PC-9 (cell line): ENCODE data around the gene INHBE. TPM values are rescaled to one million over a fixed set of nuclear protein-coding genes. Genes with fewer than 3 reads are reported as not detected.

Source experiments
- BruUV-seq: library from RNA; stranded (reverse); fragments of 400-500 nt; replicated peaks from 2 replicates; lab custom pipeline; 2021; lab: Mats Ljungman, UMichigan
- CTCF ChIA-PET: fragments of 300-600 bp; sonication (Branson Sonifier 250); formaldehyde crosslinking; loops from one replicate; lab custom pipeline; 2022; ENCODE audit warnings: antibody characterized with exemption; lab: Charles Lee
- POLR2A ChIA-PET: fragments of 300-600 bp; sonication (Branson Sonifier 250); formaldehyde crosslinking; loops from one replicate; lab custom pipeline; 2022; ENCODE audit warnings: antibody characterized with exemption; ENCODE audit not compliant: unreplicated experiment; lab: Charles Lee
- DNase-seq, 2 experiments: peaks; one replicate each; pipeline versions ENCODE4 v3.0.0 to v3.0.0-alpha.2; 2015 to 2022; ENCODE audit warnings: mixed read lengths in 1 of 2
- H2AFZ ChIP-seq: fragments of 200-600 bp; sonication (generic); 2 replicates; pipeline ENCODE4 v1.8.1; 2017; ENCODE audit warnings: antibody characterized with exemption
- H3F3A ChIP-seq: fragments of 200-600 bp; sonication (generic); 2 replicates; pipeline ENCODE4 v1.8.1; 2017; ENCODE audit warnings: antibody characterized with exemption, mild to moderate bottlenecking, low read depth; ENCODE audit not compliant: insufficient read depth
- H3K27ac ChIP-seq: fragments of 200-600 bp; sonication (generic); 2 replicates; pipeline ENCODE4 v1.6.1; 2016; ENCODE audit warnings: mixed run types
- H3K27me3 ChIP-seq: fragments of 200-600 bp; sonication (generic); 2 replicates; pipeline ENCODE4 v1.6.1; 2016; ENCODE audit warnings: low read depth, mixed run types; ENCODE audit not compliant: insufficient read depth
- H3K36me3 ChIP-seq: fragments of 200-600 bp; sonication (generic); 2 replicates; pipeline ENCODE4 v1.6.1; 2016; ENCODE audit warnings: low read depth, mixed run types
- H3K4me1 ChIP-seq: fragments of 200-600 bp; sonication (generic); replicated peaks from 2 replicates; pipeline ENCODE4 v1.6.1; 2016; ENCODE audit warnings: mixed run types; ENCODE audit not compliant: insufficient read depth
- H3K4me2 ChIP-seq: fragments of 200-600 bp; sonication (generic); 2 replicates; pipeline ENCODE4 v1.6.1; 2017; ENCODE audit warnings: mixed run types
- H3K4me3 ChIP-seq: fragments of 200-600 bp; sonication (generic); 2 replicates; pipeline ENCODE4 v1.6.1; 2016; ENCODE audit warnings: mixed run types
- H3K79me2 ChIP-seq: fragments of 200-600 bp; sonication (generic); 2 replicates; pipeline ENCODE4 v1.6.1; 2017; ENCODE audit warnings: low read depth, mixed run types
- H3K9me2 ChIP-seq: fragments of 200-600 bp; sonication (generic); 2 replicates; pipeline ENCODE4 v1.8.1; 2017; ENCODE audit warnings: mild to moderate bottlenecking; ENCODE audit not compliant: insufficient read depth
- H3K9me3 ChIP-seq: fragments of 200-600 bp; sonication (generic); 2 replicates; pipeline ENCODE4 v1.8.1; 2016; ENCODE audit warnings: low read depth; ENCODE audit not compliant: insufficient read depth
- H4K20me1 ChIP-seq: fragments of 200-600 bp; sonication (generic); 2 replicates; pipeline ENCODE4 v1.8.1; 2017; ENCODE audit not compliant: insufficient read depth
- CTCF ChIP-seq: fragments of 200-600 bp; sonication (generic); conservative IDR thresholded peaks from 2 replicates; pipeline ENCODE4 v1.6.1; 2017; ENCODE audit warnings: mixed run types, antibody characterized with exemption, mild to moderate bottlenecking, moderate library complexity
- EZH2 ChIP-seq: fragments of 200-600 bp; sonication (generic); IDR thresholded peaks from 2 replicates; pipeline ENCODE4 v1.8.0; 2017; ENCODE audit warnings: antibody characterized with exemption, low read depth
- intact Hi-C: fragments of 100-400 bp; cut with micrococcal nuclease; formaldehyde crosslinking; loops from one replicate; pipeline ENCODE4 v1.10.0; 2022; ENCODE audit not compliant: unreplicated experiment
- total RNA-seq: library from RNA; stranded (reverse); gene quantifications from 2 replicates; pipeline ENCODE4 v1.2.3, GENCODE V29; 2021

INHBE gene
- total RNA-seq, 1 experiment from 2014 or later: 0.90 TPM

DNA sequence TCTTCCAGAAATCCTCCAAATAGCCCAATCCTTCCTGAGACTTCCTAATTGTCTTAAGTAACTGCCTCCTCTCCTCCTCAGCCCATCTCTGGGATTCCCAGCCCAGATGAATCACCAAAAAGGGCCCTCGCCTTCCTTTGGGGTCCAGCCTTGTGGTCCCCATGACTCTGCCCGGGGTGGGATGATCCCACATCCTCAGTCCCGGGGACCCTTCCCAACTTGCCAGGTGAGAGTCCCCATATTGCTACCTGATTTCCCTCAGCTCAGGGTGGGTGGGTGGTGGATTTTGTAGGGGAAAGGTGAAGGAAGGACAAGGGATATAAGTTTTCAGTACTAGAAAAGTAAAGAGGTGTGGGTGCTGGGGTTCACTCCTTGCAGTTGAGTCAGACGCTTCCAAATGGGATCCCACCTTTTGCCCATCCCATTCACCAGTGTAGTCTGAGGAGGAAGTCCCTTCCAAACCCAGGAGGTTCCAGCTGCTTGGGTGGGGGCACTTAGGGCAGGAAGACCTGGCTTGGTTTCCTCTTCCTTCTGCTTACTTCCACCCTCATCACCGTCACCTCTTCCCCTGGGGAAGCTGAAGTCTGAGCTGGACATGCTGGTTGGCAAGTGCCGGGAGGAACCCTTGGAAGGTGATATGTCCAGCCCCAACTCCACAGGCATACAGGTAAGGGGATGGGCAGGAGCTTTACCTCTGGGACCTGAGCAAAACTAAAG, 10.1 kb downstream of the INHBE start:
- H2AFZ ChIP-seq: no peak overlapping the region
- no peak overlapping the region for H3K4me2 ChIP-seq
- H3K4me1 ChIP-seq: peaks cover 8% of the 10 kb centered on the region; the same call in 1 of the 2 replicates
- no peaks in the 10 kb centered on the region for H3K9me2 ChIP-seq
- ChIA-PET POLR2A (no interaction called here), CTCF (no interaction called here)
- no peaks in the 10 kb centered on the region for H3K36me3 ChIP-seq
- H3K9me3 ChIP-seq: no peaks in the 10 kb centered on the region
- DNase-seq: no peak
- no peaks in the 10 kb centered on the region for H4K20me1 ChIP-seq
- H3F3A ChIP-seq: no peaks in the 10 kb centered on the region
- H3K27ac ChIP-seq: no peak overlapping the region
- no peaks in the 10 kb centered on the region for H3K79me2 ChIP-seq
- BruUV-seq: no TSS peak
- TF ChIP-seq CTCF (no peak), EZH2 (no peak)
- peaks cover 88% of the 10 kb centered on the region for H3K27me3 ChIP-seq
- H3K4me3 ChIP-seq: no peak overlapping the region
- intact Hi-C loops: no loop called here

GRCh38 chr12:57465747-57466505, 10.8 kb downstream of the INHBE start:
- H3K9me2 ChIP-seq: no peaks in the 10 kb centered on the region
- no peak overlapping the region for H3K4me2 ChIP-seq
- no peak for DNase-seq
- H3K27me3 ChIP-seq: peaks cover 88% of the 10 kb centered on the region
- no peaks in the 10 kb centered on the region for H3F3A ChIP-seq
- no peak overlapping the region for H2AFZ ChIP-seq
- H3K9me3 ChIP-seq: no peaks in the 10 kb centered on the region
- H3K27ac ChIP-seq: no peak overlapping the region
- H3K36me3 ChIP-seq: no peaks in the 10 kb centered on the region
- ChIA-PET POLR2A (no interaction called here), CTCF (no interaction called here)
- peaks cover 6% of the 10 kb centered on the region; the same call in 1 of the 2 replicates for H3K4me1 ChIP-seq
- no peaks in the 10 kb centered on the region for H3K79me2 ChIP-seq
- TF ChIP-seq EZH2: no peak
- no peak for TF ChIP-seq CTCF
- no TSS peak for BruUV-seq
- no peak overlapping the region for H3K4me3 ChIP-seq
- H4K20me1 ChIP-seq: no peaks in the 10 kb centered on the region
- intact Hi-C loops: no loop called here

GRCh38 chr12:57467212-57467874, 12.2 kb downstream of the INHBE start:
- no peak for TF ChIP-seq CTCF
- intact Hi-C loops: no loop called here
- Histone ChIP-seq H2AFZ (no peak overlapping the region), H3K4me3 (no peak overlapping the region), H3K4me1 (no peaks in the 10 kb centered on the region), H3F3A (no peaks in the 10 kb centered on the region), H4K20me1 (no peaks in the 10 kb centered on the region), H3K36me3 (no peaks in the 10 kb centered on the region), H3K27ac (no peak overlapping the region), H3K79me2 (no peaks in the 10 kb centered on the region), H3K9me3 (no peaks in the 10 kb centered on the region), H3K9me2 (no peaks in the 10 kb centered on the region), H3K27me3 (peaks cover 96% of the 10 kb centered on the region), H3K4me2 (no peak overlapping the region)
- ChIA-PET CTCF (no interaction called here), POLR2A (no interaction called here)
- DNase-seq: no peak
- BruUV-seq: no TSS peak
